GM19468 (cell line): ENCODE measurements around the gene ACBD6.

Source experiments
- ATAC-seq: cut with Tn5 transposase; IDR thresholded peaks from one replicate; pipeline ENCODE4 v1.9.1; 2021; ENCODE audit warnings: mild to moderate bottlenecking, moderate library complexity, moderate number of reproducible peaks; ENCODE audit not compliant: unreplicated experiment; ENCODE audit errors: extremely low read depth

Gene ACBD6

GRCh38 chr1:180381184-180381580 is 121.2 kb downstream of the ACBD6 start:
- no peak for ATAC-seq

DNA sequence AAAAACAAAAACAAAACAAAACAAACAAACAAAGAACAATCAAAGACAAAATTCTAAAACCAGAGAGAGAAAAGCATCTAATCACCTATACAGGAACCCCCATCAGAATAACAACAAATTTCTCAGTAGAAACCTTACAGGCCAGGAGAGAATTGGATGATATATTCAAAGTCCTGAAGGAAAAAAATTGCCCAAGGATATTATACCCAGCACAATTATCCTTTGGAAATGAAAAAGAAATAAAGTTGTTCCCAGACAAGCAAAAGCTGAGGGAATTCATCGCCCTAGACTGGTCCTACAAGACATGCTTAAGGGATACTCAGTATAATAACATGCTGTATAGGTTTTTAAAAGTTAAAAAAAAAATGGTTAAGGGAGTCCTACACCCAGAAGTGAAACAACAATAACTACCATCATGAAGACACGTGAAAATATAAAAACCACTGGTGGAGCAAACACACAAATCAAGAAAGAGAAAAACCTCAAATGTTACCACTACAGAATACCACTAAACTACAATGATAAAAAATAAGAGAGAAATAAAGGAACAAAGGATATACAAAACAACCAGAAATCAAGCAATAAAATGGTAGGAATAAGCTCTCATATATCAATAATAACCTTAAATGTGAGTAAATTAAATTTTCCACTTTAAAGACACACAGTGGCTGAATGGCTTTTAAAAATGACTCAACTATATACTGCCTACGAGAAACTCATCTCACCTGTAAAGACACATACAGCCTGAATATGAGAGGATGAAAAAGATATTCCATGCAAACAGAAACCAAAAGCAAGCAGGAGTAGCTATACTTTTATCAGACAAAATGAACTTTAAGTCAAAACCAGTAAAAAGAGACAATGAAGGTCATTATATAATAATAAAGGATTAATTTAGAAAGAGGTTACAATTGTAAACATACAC is 121.9 kb downstream of the ACBD6 start:
- ATAC-seq, result no peak

DNA sequence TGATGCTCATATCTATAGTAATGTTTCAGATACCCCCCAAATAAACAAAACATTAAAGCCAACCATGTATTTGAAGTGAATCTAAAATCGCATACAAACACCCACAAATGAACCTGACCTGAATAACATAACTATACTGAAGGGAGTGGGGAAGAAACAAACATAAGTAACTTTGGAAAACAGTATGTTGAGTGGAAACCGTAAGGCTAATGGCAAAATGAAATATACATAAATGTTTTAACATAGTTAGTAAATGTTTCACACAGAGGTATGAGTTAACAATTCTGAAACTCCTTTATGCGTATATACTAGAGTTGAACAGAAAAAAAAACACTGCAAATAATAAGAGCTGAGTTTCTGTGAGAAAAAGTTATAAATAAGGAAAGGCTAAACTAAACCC is 125.6 kb downstream of the ACBD6 start:
- no peak for ATAC-seq

GRCh38 chr1:180376253-180376652 is 126.1 kb downstream of the ACBD6 start:
- no peak for ATAC-seq

- ATAC-seq, result no peak
These were observed 129.6 kb downstream of the ACBD6 start for GRCh38 chr1:180372728-180373127.

DNA sequence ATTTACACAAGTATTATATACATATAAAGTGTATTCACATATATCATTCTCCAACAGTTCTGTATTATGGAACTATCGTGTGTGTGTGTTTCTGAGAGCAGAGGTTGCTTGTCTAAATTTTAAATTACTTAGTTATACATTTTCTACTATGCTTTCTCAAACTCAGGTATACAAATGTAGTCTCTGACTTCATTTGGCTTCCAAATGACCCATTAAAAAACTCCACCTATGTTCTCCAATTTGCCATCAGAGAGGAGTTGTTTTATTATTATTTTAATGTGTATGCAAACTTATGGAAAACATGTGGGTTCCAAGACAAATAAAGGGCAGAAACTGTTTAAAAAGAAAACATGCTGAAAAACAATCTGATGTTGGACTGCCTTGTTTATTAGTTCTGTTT is 131.8 kb downstream of the ACBD6 start:
- no peak for ATAC-seq

- ATAC-seq, result no peak
These were observed 132.2 kb downstream of the ACBD6 start for GRCh38 chr1:180370188-180370587.

DNA sequence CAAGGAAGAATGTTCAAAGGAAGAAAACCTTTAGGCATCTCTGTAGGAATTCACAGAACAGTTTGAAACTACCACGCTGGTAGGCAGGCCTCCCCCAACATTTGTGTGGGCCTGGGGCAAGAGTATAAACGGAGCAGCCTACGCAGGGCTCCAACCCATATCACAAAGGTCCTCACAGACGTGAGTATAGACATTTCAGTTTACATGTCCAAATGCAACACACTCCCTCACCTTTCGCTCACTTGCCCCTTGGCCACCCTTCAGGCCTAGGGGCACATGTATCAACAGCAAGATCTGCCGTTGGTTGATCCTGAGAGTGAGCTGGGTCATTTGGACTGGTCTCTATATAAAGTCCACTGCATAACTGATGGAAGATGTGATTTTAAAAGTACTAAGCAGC is 133.3 kb downstream of the ACBD6 start:
- ATAC-seq, result no peak

DNA sequence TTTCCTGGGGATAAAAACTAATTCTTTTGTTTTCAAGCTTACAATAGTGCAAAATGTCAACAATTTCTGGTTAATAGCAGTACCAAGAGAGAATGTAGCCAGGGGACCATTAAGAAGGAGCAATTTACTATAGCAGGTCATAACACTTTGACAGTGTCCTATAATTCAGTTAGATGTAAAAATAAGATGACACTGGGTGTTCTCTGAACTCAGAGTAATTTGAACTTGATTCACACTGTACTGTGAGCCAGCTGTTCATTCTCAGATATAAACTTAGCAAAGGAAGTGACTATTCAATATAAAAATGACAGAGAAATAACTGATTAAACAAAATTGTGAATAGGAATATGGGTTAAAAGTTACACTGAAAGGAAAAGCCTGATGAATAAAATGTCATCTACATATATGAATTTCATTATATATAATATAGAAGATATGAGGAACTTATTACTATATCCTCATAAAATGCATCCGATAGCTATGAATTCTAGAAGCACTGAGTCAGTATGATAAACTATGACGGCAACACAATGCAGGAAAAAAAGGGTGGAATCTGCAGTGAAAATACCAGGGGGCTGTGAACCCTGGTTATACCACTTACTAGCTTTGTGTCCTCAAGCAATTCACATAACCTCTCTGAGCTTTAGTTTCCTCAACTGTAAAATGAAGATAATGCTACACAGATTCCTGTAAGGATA is 135.9 kb downstream of the ACBD6 start:
- no peak for ATAC-seq

DNA sequence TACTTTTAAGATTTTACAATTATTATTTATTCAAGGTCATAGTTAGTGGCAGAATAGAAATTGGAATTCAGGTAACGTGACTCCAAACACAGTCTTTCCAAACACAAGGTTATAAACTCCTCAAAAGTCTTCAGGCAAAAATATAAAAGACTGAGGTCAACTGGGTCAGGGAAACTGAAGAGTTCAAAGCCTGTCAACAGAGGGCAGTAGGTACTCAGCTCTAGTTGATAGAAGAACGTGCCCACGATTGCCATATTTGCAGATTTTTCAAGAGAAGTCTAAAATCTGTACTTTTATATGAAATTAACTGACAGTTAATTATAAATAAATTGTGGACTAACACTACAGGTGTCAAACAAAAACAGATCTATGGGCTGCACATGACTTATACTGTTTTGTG is 137.3 kb downstream of the ACBD6 start:
- no peak for ATAC-seq

DNA sequence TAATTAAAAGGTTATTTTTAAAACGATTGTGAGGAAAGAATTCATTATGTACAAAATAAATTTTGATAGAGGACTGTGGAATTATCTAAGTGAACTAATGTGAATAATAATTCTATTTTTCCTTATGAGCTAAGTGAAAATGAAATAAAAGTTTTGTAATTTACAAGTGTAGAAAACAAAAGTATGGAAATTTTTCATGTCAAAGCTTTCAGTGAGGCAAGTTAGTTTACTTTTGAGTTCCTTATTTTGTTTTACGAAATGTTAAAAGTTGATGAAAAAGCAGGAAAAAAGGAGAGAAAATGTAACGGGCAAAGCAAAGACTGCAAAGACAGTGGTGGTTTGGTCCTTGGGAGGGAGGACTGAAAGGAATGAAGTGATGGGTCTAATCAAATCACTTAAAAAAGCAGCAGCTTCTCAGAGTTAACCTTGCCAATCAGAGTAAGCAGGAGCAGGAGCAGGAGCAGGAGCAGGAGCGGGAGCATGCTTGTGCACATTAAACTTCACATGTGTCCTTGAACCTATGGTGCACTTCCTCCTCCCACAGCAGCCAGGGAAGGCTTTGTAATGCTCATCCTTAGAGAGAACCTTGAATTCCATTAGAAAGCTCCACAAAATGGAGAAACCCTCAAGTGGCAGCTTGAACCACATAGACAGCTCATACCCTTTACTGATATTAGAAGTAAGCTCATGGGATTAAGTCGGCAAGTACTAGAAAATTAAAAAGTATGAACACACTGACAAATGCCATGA is 139.0 kb downstream of the ACBD6 start:
- no peak for ATAC-seq

- ATAC-seq, result no peak
These were observed 141.9 kb downstream of the ACBD6 start for GRCh38 chr1:180360333-180361075.

DNA sequence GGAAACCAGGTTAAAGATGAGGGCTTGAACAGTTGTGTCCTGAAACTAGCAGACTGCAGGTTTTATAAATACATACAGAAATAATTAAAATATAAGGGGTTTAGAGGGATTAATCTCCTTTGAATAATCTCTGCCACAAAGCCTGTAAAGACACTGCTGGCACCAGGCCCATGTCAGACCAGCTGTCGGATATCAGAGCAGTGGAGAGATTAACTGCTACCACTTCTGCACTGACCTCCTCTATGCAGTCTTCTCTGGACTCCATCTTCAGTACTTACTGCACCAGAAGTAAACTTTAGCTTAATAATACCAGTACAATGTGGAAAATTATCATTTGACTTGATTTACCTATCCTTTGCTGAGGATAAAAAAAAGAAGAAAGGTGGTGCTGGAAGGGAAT is 143.7 kb downstream of the ACBD6 start:
- no peak for ATAC-seq

GRCh38 chr1:180353945-180354344 is 148.4 kb downstream of the ACBD6 start:
- no peak for ATAC-seq

- ATAC-seq, result no peak
These were observed 149.8 kb downstream of the ACBD6 start for GRCh38 chr1:180352588-180352987.

DNA sequence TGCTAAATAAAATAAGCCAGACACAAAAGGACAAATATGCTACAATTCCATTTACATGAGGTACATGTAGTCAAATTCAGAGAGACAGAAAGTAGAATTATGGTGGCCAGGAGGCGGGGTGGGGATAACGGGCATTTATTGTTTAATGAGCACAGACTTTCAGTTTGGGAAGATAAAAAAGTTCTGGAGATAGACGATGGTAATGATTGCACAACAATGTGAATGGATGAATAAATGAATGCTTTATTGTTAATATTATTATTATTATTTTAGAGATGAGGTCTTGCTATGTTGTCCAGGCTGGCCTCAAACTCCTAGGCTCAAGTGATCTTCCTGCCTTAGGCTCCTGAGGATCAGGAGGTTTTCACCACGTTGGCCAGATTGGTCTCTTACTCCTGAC is 150.4 kb downstream of the ACBD6 start:
- ATAC-seq, result no peak

- no peak for ATAC-seq
These were observed 157.2 kb downstream of the ACBD6 start for GRCh38 chr1:180345148-180345547.

DNA sequence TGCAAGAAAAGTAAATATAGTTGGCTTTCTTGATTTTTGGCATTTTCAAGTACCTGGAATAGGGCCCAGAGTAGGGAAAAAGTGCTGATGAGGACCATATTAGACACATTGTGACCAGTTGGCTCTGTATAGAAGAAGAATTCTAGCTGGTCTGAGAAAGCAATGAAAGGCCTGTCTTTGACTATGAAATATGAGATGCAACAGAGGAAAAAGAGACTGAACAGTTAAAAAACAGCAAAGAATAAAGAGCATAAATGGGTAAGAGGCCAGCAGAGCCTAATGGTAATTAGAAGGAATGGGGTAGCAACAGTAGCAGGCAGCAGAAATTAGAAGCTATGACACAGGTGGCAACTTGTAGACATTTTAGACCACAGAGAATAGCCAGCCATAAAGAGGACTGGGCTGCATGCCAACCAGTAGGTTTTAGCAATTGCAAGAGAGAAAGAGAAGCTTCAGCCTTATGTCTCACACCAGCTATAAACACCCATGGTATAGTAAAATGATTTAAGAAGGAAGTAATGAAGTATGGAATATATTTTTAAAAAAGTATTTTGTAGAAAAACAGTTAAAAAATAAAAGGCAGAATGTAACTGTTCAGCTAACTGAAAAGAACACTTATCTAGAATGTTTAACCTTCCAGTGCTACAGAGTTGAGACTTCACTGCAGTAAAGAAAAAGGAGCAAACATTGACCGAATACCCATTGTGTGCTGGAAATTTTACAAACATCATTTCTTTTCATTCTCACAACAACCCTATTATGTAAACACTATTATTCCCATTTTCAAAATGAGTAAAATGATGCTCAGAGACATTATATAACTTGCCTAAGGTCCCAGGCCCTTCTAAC is 158.2 kb downstream of the ACBD6 start:
- ATAC-seq, result no peak

DNA sequence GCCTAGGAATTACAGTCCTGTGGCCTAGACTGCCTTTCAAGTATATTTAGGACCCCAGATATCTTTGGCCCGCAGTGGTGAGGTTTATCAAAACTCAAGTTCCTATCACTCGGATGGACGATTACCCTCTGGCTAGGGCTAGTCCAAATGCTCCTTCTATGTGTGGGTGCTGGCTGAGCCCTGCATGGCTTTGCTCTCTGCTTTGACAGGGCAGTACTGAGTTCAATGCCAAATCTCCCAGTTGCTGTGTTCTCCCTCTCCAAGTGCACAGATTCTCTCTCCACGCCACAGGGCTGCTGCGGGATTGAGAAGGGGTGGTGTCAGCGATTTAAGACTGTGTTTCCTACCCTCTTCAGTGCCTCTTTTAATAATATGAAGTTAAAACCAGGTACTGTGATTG is 175.3 kb downstream of the ACBD6 start:
- no peak for ATAC-seq
